Measurements from ENCODE around the gene AXIN1.
"Not testable (repeated sequence)": the region's sequence is repeated elsewhere in the genome, so short reads cannot be mapped to it uniquely, and the experiment has no call there.

The AXIN1 gene

DNA sequence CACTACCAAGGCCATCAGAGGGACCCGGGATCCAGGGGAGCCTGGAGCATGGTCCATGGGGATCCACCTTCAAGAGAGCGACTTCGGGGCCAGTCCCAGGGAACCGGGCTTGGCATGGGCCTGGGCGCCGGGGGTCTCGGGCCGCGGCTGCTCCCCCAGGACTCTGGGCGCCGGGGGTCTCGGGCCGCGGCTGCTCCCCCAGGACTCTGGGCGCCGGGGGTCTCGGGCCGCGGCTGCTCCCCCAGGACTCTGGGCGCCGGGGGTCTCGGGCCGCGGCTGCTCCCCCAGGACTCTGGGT lies 10.1 kb upstream of the AXIN1 start:
- not testable (repeated sequence) for H3K27ac ChIP-seq (ENCODE audit: low read depth, low read length); H3K4me1 ChIP-seq (ENCODE audit: control insufficient read depth in 5 of 5, insufficient read depth in 5 of 5, low read length in 5 of 5); H3K9ac ChIP-seq (ENCODE audit: low read length in 5 of 5); H3K4me3 ChIP-seq (ENCODE audit: low read depth in 1 of 5, low read length in 5 of 5); H3K9me3 ChIP-seq (ENCODE audit: control insufficient read depth in 5 of 5, low read length in 5 of 5)
- Histone ChIP-seq H3K36me3 (ENCODE audit: control insufficient read depth in 5 of 5, insufficient read depth in 5 of 5, low read length in 5 of 5) (peaks cover 0 to 16% (median 13%) of the 10 kb centered on the region in 5 donors), H3K27me3 (ENCODE audit: control insufficient read depth in 5 of 5, insufficient read depth in 4 of 5, low read length in 5 of 5) (peaks cover 11 to 25% (median 18%) of the 10 kb centered on the region in 5 donors)

DNA sequence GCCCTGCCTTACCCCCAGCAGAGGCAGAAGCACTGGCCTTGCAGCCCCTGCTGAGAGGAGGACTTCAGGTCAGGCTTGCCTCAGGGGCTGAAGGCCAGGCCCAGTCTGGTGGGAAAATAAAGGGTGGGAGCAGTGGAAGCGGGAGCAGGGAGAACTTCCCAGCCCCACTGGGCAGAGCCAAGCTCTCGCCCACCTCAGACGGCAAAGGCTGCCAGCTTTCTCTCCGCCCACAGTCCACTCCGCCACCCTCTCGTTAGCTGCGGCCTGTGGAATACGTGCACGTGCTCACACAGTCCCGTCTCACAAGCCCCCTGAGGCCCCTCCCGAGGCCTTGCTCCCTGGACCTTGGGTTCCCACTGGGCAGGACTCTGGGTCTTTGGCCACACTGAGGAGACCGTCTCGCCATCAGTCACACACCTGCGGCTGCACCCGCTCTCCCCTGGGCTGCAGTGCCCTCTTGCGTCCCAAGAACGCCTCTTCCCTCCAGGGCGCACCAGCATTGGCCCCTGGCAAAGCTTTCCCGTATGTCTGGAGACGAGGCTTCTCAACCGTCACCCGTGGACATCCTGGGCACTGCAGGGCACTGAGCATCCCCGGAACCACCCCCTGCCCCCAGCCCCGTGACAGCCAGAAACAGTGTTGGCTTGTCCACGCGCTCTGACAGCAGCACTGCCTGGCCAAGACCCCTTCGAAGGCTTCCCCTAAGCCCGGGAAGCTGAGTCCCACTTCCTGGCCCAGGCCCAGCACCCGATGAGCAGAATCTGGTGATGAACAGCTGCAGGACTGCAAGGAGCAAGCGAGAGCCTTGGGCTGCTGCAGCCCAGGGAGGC lies 9.6 kb upstream of the AXIN1 start:
- Histone ChIP-seq H3K4me1 (ENCODE audit: control insufficient read depth in 5 of 5, insufficient read depth in 5 of 5, low read length in 5 of 5) (peaks cover 0 to 2% (median 0%) of the 10 kb centered on the region in 5 donors), H3K36me3 (ENCODE audit: control insufficient read depth in 5 of 5, insufficient read depth in 5 of 5, low read length in 5 of 5) (peaks cover 0 to 10% (median 8%) of the 10 kb centered on the region in 5 donors), H3K27ac (ENCODE audit: low read depth, low read length) (no peak overlapping the region), H3K4me3 (ENCODE audit: low read depth in 1 of 5, low read length in 5 of 5) (no peak overlapping the region), H3K9me3 (ENCODE audit: control insufficient read depth in 5 of 5, low read length in 5 of 5) (no peaks in the 10 kb centered on the region), H3K9ac (ENCODE audit: low read length in 5 of 5) (no peak overlapping the region), H3K27me3 (ENCODE audit: control insufficient read depth in 5 of 5, insufficient read depth in 4 of 5, low read length in 5 of 5) (peaks cover 11 to 25% (median 18%) of the 10 kb centered on the region in 5 donors)

DNA sequence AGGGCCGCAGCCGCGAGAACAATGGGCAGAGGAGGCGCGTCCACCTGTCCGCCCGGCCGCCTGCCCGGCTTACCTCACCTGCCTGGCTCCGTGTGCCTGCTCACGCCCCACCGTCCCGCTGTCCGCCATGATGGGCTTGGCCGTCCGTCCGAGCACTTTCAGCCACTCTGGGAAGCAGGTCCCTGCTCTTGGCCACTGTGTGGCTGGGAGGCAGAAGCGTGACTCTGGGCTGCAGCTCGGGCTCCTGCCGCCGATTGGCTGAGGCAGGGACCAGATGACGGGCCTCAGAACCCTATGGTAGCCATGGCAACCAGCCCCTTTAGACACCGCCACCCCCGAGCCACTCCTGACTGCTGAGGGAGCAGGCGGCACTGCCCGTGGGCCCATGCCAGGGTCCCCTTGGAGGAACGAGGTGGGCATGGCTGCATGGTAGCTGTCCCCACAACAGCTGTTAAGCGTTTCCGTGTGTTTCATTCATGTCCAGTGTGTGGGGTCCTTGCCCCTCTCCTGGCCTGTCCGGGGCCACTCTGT lies 8.9 kb upstream of the AXIN1 start:
- H3K9ac ChIP-seq (ENCODE audit: low read length in 5 of 5), result no peak overlapping the region
- H3K27me3 ChIP-seq (ENCODE audit: control insufficient read depth in 5 of 5, insufficient read depth in 4 of 5, low read length in 5 of 5), result peaks cover 11 to 25% (median 18%) of the 10 kb centered on the region in 5 donors
- H3K27ac ChIP-seq (ENCODE audit: low read depth, low read length), result no peak overlapping the region
- H3K4me1 ChIP-seq (ENCODE audit: control insufficient read depth in 5 of 5, insufficient read depth in 5 of 5, low read length in 5 of 5), result peaks cover 0 to 2% (median 0%) of the 10 kb centered on the region in 5 donors
- no peak overlapping the region for H3K4me3 ChIP-seq (ENCODE audit: low read depth in 1 of 5, low read length in 5 of 5)
- H3K36me3 ChIP-seq (ENCODE audit: control insufficient read depth in 5 of 5, insufficient read depth in 5 of 5, low read length in 5 of 5), result peaks cover 0 to 4% (median under 1%) of the 10 kb centered on the region in 5 donors
- H3K9me3 ChIP-seq (ENCODE audit: control insufficient read depth in 5 of 5, low read length in 5 of 5), result no peaks in the 10 kb centered on the region

DNA sequence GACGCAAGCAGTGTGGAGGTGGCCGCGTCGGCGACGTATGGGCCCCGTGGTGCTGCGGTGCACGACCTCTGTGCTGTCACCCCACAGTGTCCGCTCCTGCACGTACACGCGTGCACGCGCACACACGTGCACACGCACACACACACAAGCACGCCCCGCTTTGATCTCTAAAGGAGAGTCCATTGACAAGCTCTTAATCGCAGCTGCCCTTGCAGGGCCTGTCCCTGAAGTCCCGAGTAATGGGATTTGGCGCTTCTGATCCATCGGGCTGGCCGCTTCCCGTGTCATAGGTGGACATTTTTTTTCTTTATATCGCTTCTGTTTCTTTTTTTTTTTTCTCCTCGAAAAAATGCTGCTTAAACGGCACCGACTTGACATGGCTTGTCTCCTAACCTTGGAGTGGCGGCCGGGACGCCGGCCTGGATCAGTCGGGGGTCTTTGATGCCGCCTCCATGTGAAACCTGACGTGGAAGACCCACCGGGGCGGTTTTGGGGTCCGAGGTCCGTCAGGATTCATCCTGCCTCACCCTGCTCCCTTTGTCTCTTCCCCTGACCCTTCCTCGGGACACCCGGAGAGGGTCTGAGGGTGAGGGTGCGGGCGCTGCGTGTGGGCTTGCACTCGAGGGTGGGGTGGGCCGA lies 8.3 kb upstream of the AXIN1 start:
- Histone ChIP-seq H3K27ac (ENCODE audit: low read depth, low read length) (no peak overlapping the region), H3K27me3 (ENCODE audit: control insufficient read depth in 5 of 5, insufficient read depth in 4 of 5, low read length in 5 of 5) (peaks cover 11 to 25% (median 18%) of the 10 kb centered on the region in 5 donors), H3K9me3 (ENCODE audit: control insufficient read depth in 5 of 5, low read length in 5 of 5) (no peaks in the 10 kb centered on the region), H3K36me3 (ENCODE audit: control insufficient read depth in 5 of 5, insufficient read depth in 5 of 5, low read length in 5 of 5) (no peaks in the 10 kb centered on the region), H3K9ac (ENCODE audit: low read length in 5 of 5) (no peak overlapping the region), H3K4me3 (ENCODE audit: low read depth in 1 of 5, low read length in 5 of 5) (no peak overlapping the region), H3K4me1 (ENCODE audit: control insufficient read depth in 5 of 5, insufficient read depth in 5 of 5, low read length in 5 of 5) (peaks cover 0 to 2% (median 0%) of the 10 kb centered on the region in 5 donors)

DNA sequence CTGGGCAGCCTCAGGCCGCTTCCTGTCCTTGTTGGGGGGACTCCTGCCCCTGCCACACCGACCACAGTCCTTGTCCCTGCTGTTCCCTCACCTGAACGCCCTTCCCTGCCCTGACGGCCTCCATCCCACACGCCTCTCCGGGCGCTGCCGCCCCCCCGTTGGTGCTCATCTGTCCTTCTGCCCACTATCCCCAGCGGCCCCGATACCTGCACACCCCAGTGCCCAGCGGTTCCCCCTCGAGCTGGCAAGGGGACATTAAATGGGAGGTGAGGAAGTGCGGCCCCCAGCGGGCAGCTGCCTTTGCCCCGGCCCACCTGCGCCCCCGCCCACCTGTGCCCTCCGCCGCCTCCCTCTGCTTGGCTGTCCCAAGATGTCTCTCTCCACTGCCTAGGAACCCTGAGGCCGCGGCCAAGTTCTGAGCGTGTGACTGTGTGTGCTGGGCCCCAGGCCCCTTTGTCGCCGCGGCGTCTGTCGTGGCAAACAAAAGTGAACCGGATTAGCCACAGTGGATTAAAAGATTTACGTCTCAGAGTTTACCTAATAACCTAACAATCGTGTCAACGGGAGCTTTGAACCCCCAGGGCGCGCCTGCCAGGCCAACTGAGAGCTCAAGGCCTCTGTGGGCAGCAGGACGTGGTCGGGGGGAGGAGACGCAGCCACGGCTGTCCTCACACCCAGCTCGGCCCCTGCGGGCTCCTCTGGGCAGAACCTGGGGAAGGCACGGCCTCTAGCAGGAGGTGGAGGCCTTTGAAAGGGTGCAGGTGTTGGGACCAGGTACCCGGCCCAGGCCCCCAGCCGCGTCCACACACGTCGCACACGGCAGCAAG lies 7.6 kb upstream of the AXIN1 start:
- Histone ChIP-seq H3K27me3 (ENCODE audit: control insufficient read depth in 5 of 5, insufficient read depth in 4 of 5, low read length in 5 of 5) (peaks cover 11 to 25% (median 18%) of the 10 kb centered on the region in 5 donors), H3K4me3 (ENCODE audit: low read depth in 1 of 5, low read length in 5 of 5) (no peak overlapping the region), H3K4me1 (ENCODE audit: control insufficient read depth in 5 of 5, insufficient read depth in 5 of 5, low read length in 5 of 5) (peaks cover 0 to 2% (median 0%) of the 10 kb centered on the region in 5 donors), H3K9me3 (ENCODE audit: control insufficient read depth in 5 of 5, low read length in 5 of 5) (no peaks in the 10 kb centered on the region), H3K9ac (ENCODE audit: low read length in 5 of 5) (no peak overlapping the region), H3K27ac (ENCODE audit: low read depth, low read length) (no peak overlapping the region), H3K36me3 (ENCODE audit: control insufficient read depth in 5 of 5, insufficient read depth in 5 of 5, low read length in 5 of 5) (no peaks in the 10 kb centered on the region)

DNA sequence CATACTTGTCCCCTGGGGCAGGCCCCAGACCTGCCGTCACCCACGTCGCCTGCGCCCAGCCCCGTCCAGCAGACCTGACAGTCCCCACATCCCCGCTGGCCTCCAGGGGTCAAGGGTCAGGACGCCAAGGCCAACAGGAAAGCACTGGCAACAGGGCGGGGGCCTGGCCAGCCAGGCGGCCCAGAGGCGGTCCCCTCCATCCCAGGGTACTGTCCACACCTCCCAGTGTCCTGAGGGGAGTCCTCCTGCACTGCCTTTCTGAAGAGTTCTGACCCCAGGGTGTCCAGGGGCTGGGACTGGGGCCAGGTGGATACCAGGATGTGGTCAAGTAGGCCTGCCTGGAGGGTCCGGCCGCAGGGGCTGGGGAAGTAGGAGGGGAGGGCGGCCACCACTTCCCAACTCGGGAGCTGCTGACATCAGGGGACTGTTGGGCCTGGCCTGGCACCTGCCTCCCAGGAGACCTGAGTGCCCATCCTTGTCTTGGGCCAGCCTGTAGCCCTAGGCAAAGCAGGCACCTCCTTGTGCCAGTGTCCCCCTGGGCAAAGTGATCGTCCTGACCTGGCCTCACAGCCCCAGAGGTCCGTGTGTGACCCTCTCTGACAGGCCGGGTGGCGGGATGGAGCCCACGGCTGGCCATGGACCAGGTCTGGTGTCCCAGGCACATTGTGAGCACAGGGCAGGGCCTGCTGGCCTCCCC lies 6.7 kb upstream of the AXIN1 start:
- Histone ChIP-seq H3K9ac (ENCODE audit: low read length in 5 of 5) (no peak overlapping the region), H3K27ac (ENCODE audit: low read depth, low read length) (no peak overlapping the region)

DNA sequence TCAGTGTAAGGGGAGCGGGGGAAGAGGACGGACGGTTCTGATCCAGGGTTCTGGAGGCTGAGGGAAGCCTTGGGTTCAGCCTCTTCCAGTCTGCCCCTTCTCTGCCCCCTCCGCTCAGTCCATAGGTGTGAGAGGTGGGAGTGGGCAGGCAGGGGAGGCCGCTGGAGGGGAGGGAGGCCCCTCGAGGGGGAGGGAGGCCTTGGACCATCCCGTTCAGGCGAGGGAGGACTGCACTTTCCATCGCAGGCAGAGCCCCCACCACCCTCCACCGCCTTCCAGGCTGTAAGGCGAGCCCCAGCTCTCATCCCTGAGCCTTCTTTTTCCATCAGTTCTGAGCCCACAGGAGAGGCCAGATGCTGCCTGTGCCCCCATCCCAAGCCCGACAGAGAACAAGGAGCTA lies 4.2 kb upstream of the AXIN1 start:
- no peak overlapping the region for H3K9ac ChIP-seq (ENCODE audit: low read length in 5 of 5)
- H3K27ac ChIP-seq (ENCODE audit: low read depth, low read length), result no peak overlapping the region
- H3K4me3 ChIP-seq (ENCODE audit: low read depth in 1 of 5, low read length in 5 of 5), result no peak overlapping the region
- peaks cover 0 to 3% (median 0%) of the 10 kb centered on the region in 5 donors for H3K27me3 ChIP-seq (ENCODE audit: control insufficient read depth in 5 of 5, insufficient read depth in 4 of 5, low read length in 5 of 5)
- H3K9me3 ChIP-seq (ENCODE audit: control insufficient read depth in 5 of 5, low read length in 5 of 5), result no peaks in the 10 kb centered on the region
- H3K4me1 ChIP-seq (ENCODE audit: control insufficient read depth in 5 of 5, insufficient read depth in 5 of 5, low read length in 5 of 5), result peaks cover 0 to 9% (median 6%) of the 10 kb centered on the region in 5 donors
- H3K36me3 ChIP-seq (ENCODE audit: control insufficient read depth in 5 of 5, insufficient read depth in 5 of 5, low read length in 5 of 5), result no peaks in the 10 kb centered on the region

More for the DNA sequence above, 6.7 kb upstream of the AXIN1 start:
- Histone ChIP-seq H3K9me3 (ENCODE audit: control insufficient read depth in 5 of 5, low read length in 5 of 5) (no peaks in the 10 kb centered on the region), H3K27me3 (ENCODE audit: control insufficient read depth in 5 of 5, insufficient read depth in 4 of 5, low read length in 5 of 5) (peaks cover 4 to 17% (median 11%) of the 10 kb centered on the region in 5 donors), H3K4me3 (ENCODE audit: low read depth in 1 of 5, low read length in 5 of 5) (no peak overlapping the region), H3K4me1 (ENCODE audit: control insufficient read depth in 5 of 5, insufficient read depth in 5 of 5, low read length in 5 of 5) (peaks cover 0 to 2% (median 0%) of the 10 kb centered on the region in 5 donors), H3K36me3 (ENCODE audit: control insufficient read depth in 5 of 5, insufficient read depth in 5 of 5, low read length in 5 of 5) (no peaks in the 10 kb centered on the region)

DNA sequence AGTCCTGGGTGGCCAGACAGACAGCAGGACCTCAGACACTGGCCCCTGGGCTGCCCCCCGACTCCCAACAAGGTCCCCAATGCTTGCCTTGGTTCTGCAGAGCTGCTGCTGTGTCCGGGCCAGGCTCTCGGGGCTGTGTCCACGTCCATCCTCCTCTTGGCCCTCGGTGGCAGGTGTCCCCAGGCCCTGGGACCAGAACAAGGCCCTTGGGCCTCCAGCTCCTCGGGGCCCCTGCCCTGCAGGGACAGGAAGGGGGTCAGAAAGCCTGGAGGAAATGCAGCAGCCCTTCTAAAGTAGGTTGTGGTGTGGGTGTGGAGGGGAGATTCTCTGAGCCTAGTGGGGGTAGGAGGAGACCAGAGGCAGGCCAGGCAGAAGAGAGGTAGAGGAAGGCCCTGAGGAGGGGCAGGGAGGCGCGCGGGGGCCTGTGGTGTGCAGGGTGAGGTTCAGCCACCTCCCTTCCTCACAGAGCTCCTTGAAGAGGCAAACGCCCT lies 2.5 kb upstream of the AXIN1 start:
- H3K36me3 ChIP-seq (ENCODE audit: control insufficient read depth in 5 of 5, insufficient read depth in 5 of 5, low read length in 5 of 5), result peaks cover 0 to 6% (median 0%) of the 10 kb centered on the region in 5 donors
- H3K27me3 ChIP-seq (ENCODE audit: control insufficient read depth in 5 of 5, insufficient read depth in 4 of 5, low read length in 5 of 5), result no peaks in the 10 kb centered on the region
- peak overlapping the region in 1 of 5 donors; percentile 30 for H3K9ac ChIP-seq (ENCODE audit: low read length in 5 of 5)
- H3K4me3 ChIP-seq (ENCODE audit: low read depth in 1 of 5, low read length in 5 of 5), result no peak overlapping the region
- no peaks in the 10 kb centered on the region for H3K9me3 ChIP-seq (ENCODE audit: control insufficient read depth in 5 of 5, low read length in 5 of 5)
- peaks cover 0 to 17% (median 14%) of the 10 kb centered on the region in 5 donors for H3K4me1 ChIP-seq (ENCODE audit: control insufficient read depth in 5 of 5, insufficient read depth in 5 of 5, low read length in 5 of 5)
- no peak overlapping the region for H3K27ac ChIP-seq (ENCODE audit: low read depth, low read length)

DNA sequence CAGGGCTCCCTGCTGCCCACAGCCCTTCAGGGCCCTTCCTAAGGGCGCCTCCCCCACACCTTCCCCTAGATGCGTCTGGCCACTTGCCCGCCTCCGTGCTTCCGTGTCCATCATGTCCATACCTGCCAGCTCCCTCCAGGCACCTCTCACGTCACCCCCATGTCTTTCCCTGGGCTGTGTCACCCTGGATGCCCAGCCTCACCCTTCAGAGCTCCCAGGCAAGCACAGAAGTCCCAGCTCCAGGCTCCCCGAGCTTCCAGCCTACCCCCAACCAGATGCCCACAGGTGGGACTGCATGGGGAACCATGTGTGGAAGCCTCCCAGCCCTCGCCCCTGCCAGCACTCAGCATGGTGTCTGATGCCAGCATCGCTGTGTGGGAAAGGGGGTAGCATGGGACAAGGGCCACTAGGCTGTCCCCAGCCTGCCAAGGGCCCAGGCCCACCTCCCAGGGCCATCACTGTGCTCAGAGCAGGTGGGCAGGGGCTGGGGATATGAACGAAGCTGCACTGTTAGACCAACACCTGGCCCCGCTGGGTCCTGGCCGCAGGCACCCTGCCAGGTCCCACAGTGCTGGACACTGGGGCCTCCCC lies 1.9 kb upstream of the AXIN1 start:
- Histone ChIP-seq H3K9ac (ENCODE audit: low read length in 5 of 5) (no peak overlapping the region), H3K4me3 (ENCODE audit: low read depth in 1 of 5, low read length in 5 of 5) (no peak overlapping the region), H3K27me3 (ENCODE audit: control insufficient read depth in 5 of 5, insufficient read depth in 4 of 5, low read length in 5 of 5) (no peaks in the 10 kb centered on the region), H3K4me1 (ENCODE audit: control insufficient read depth in 5 of 5, insufficient read depth in 5 of 5, low read length in 5 of 5) (peaks cover 0 to 17% (median 14%) of the 10 kb centered on the region in 5 donors), H3K9me3 (ENCODE audit: control insufficient read depth in 5 of 5, low read length in 5 of 5) (no peaks in the 10 kb centered on the region), H3K36me3 (ENCODE audit: control insufficient read depth in 5 of 5, insufficient read depth in 5 of 5, low read length in 5 of 5) (peaks cover 0 to 6% (median 0%) of the 10 kb centered on the region in 5 donors), H3K27ac (ENCODE audit: low read depth, low read length) (no peak overlapping the region)

Data from subcutaneous abdominal adipose tissue (tissue), 5 donors.